ENCODE results near the gene SESN3. TPM values are rescaled to one million over a fixed set of nuclear protein-coding genes. Genes with fewer than 3 reads are reported as not detected.

SESN3 gene
- total RNA-seq, 4 donors from 2014 or later = 18.1 to 22.7 (median 21.4) TPM

DNA sequence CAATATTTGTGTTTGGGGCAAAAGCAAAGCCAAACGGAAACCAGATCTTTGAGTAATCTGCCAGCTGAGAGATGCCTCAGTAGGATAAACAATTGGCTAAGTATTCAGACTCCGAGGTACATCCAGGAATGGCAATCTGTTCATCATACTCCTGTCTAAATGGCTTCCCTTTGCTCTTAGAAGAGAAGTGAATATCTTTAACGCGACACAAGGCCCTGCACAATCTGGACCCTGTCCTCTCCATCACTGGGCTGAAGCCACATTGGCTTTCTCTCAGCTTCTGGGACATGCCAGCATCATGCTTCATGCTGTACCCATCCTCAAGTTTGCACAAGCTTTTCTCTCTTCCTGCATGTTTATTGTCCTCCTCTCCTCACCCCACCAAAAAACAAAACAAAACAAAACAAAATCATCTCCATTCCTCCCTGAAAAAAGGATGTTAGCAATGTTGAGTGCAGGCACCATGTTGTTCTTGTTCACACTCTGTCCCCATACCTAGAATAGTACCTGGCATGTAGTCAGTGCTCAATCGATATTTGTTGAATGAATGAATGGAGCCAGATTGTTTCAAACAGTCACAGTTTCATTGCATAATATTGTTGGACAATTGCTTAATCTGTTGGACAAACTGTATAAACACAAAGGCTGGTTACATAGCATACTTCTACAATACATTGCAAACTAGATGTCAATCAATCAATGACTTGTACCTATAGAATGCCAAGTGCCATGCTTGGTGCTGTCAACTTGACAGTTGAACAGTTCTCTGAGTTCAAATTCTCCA, 38.2 kb upstream of the SESN3 start:
- H3K27ac ChIP-seq (replicated peaks in 1 of 4) = no peak overlapping the region
- no peak for DNase-seq (ENCODE audit: extremely low spot score)
- H3K9me3 ChIP-seq = no peaks in the 10 kb centered on the region
- whole genome bisulfite sequencing = 87% methylated on average over 5 of the region's 5 CpGs
- no peak overlapping the region for H3K4me3 ChIP-seq
- no peaks in the 10 kb centered on the region for H3K36me3 ChIP-seq
- intact Hi-C loops (cut with DNase I) = no loop called here
- no peaks in the 10 kb centered on the region for H3K27me3 ChIP-seq
- TF ChIP-seq, protein P1, sequence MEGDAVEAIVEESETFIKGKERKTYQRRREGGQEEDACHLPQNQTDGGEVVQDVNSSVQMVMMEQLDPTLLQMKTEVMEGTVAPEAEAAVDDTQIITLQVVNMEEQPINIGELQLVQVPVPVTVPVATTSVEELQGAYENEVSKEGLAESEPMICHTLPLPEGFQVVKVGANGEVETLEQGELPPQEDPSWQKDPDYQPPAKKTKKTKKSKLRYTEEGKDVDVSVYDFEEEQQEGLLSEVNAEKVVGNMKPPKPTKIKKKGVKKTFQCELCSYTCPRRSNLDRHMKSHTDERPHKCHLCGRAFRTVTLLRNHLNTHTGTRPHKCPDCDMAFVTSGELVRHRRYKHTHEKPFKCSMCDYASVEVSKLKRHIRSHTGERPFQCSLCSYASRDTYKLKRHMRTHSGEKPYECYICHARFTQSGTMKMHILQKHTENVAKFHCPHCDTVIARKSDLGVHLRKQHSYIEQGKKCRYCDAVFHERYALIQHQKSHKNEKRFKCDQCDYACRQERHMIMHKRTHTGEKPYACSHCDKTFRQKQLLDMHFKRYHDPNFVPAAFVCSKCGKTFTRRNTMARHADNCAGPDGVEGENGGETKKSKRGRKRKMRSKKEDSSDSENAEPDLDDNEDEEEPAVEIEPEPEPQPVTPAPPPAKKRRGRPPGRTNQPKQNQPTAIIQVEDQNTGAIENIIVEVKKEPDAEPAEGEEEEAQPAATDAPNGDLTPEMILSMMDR (IDR thresholded peaks at IDR 0.05) = no peak
- TF ChIP-seq EP300 (IDR thresholded peaks at IDR 0.05) (no peak), POLR2AphosphoS5 (IDR thresholded peaks at IDR 0.05) (no peak), POLR2A (IDR thresholded peaks at IDR 0.05; ENCODE audit: low read depth) (no peak)
- H3K4me1 ChIP-seq = peaks cover 0 to 29% (median 15%) of the 10 kb centered on the region in 4 donors

DNA sequence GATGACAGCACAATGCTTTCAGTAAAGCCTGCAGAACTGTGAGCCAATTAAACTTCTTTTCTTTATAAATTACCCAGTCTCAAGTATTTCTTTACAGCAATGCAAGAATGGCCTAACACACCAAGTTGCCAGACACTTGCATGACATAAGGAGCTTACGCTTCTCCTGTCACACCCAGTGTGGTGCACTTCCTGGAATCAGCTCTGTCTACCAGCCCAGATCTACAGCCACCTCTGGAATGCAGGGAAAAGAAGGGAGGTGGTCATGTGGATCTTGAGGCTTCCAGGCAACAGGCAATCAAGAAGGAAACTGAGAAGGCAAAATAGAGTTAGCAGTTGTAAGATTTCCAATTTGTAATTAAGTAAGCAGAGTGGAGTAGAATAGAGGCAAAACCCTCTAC, 37.4 kb upstream of the SESN3 start:
- intact Hi-C loops (cut with DNase I) = no loop called here
- no peaks in the 10 kb centered on the region for H3K36me3 ChIP-seq
- DNase-seq (ENCODE audit: extremely low spot score) = no peak
- no peak overlapping the region for H3K27ac ChIP-seq (replicated peaks in 1 of 4)
- no peak overlapping the region for H3K4me3 ChIP-seq
- no peaks in the 10 kb centered on the region for H3K27me3 ChIP-seq
- 92% methylated on average over 1 of the region's 1 CpG for WGBS
- H3K4me1 ChIP-seq = peaks cover 0 to 29% (median 15%) of the 10 kb centered on the region in 4 donors
- H3K9me3 ChIP-seq = no peaks in the 10 kb centered on the region
- TF ChIP-seq POLR2A (IDR thresholded peaks at IDR 0.05; ENCODE audit: low read depth) = no peak
- TF ChIP-seq, protein P1 (IDR thresholded peaks at IDR 0.05) = no peak
- TF ChIP-seq POLR2AphosphoS5 (IDR thresholded peaks at IDR 0.05) = no peak
- TF ChIP-seq EP300 (IDR thresholded peaks at IDR 0.05) = no peak

DNA sequence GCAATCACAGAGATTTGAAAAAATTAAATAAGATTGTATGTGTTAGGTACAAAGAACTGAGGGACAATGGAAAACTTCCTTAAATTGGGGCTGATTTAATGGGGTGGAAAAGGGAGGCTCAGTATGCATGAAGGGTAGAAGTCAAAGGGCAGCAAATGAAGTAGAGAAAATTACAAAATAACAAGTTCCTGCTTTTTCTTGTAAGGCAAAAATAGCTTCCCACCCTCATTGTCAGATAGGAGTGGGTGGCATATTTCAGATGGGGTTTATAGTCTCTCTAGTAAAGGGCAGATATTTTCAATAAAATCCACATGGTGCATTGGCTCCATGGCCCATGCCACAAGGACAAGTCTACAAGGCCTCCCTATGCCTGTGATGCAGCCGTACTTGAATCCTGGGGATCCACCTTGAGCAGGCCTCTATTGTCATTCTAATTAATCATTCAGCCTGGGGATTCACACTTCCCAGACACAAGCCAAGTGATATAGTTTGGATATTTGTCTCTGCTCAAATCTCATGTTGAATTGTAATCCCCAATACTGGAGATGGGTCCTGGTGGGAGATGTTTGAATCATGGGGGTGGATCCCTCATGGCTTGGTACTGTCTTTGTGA, 36.7 kb upstream of the SESN3 start:
- H3K27me3 ChIP-seq = no peaks in the 10 kb centered on the region
- H3K4me3 ChIP-seq = no peak overlapping the region
- WGBS = 100% methylated on average over 1 of the region's 1 CpG
- no peaks in the 10 kb centered on the region for H3K9me3 ChIP-seq
- no peak for DNase-seq (ENCODE audit: extremely low spot score)
- H3K27ac ChIP-seq (replicated peaks in 1 of 4) = peak overlapping the region in 3 of 4 donors; percentile 34 to 51 (median 42)
- H3K36me3 ChIP-seq = no peaks in the 10 kb centered on the region
- H3K4me1 ChIP-seq = peaks cover 0 to 29% (median 15%) of the 10 kb centered on the region in 4 donors
- intact Hi-C loops (cut with DNase I) = no loop called here
- TF ChIP-seq, protein P1 (IDR thresholded peaks at IDR 0.05) = no peak
- TF ChIP-seq POLR2AphosphoS5 (IDR thresholded peaks at IDR 0.05) (no peak), EP300 (IDR thresholded peaks at IDR 0.05) (no peak), POLR2A (IDR thresholded peaks at IDR 0.05; ENCODE audit: low read depth) (no peak)

DNA sequence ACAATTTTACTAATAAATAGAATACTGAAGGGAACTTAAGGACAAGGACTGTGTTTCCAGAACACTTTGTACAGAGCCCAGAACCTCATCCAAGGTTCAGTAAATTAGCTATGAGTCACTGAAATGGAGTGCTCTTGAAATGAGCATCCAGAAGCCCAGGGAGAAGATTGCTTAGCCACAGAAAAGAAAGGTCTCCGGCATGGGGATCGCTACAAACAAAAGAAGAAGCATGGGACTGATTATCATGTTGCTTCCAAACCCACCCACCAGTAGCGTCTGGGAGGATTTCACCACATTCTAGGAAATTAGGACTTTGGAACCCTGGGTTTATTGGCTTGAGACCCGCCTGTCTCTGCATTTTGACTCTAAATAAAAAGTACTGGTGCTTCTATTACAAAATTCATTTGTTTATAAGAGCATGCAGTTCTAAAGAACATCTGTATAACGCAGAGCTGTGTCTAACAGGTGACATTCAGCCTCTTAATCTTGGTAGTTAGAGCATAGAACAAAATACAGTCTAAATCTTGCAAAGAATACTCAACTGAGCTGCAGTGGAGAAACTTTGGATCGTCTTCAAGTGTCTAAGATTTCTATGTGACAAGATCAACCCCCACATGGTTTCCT, 35.9 kb upstream of the SESN3 start:
- Histone ChIP-seq H3K27ac (replicated peaks in 1 of 4) (peak overlapping the region; percentile 46 to 58 (median 52)), H3K9me3 (no peaks in the 10 kb centered on the region), H3K4me3 (no peak overlapping the region), H3K36me3 (no peaks in the 10 kb centered on the region), H3K4me1 (peaks cover 0 to 29% (median 15%) of the 10 kb centered on the region in 4 donors), H3K27me3 (no peaks in the 10 kb centered on the region)
- WGBS = 81% methylated on average over 6 of the region's 6 CpGs
- intact Hi-C loops (cut with DNase I) = no loop called here
- TF ChIP-seq POLR2A (IDR thresholded peaks at IDR 0.05; ENCODE audit: low read depth) (no peak), POLR2AphosphoS5 (IDR thresholded peaks at IDR 0.05) (no peak), EP300 (IDR thresholded peaks at IDR 0.05) (no peak)
- TF ChIP-seq, protein P1 (IDR thresholded peaks at IDR 0.05) = no peak
- DNase-seq (ENCODE audit: extremely low spot score) = no peak
